ENCODE data around the gene MSLN.
"Not testable (repeated sequence)": the region's sequence is repeated elsewhere in the genome, so short reads cannot be mapped to it uniquely, and the experiment has no call there.

Gene MSLN

DNA sequence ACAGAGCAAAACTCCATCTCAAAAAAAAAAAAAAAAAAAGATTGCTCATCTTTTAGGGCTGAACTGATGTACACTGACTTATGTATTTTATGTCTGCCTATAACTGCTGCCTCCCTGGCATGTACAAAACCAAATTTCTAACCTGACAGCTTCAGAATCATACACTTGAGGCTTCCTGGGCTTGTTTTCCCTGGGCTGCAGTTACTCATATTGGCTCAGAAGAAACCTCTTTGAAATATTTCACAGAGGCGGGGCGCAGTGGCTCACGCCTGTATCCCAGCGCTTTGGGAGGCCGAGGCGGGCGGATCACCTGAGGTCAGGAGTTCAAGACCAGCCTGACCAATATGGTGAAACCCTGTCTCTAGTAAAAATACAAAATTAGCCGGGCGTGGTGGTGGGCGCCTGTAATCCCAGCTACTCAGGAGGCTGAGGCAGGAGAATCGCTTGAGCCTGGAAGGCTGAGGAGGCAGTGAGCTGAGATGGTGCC lies 6.4 kb upstream of the MSLN start:
- H3K4me3 ChIP-seq (ENCODE audit: low read depth, low read length): not testable (repeated sequence)

DNA sequence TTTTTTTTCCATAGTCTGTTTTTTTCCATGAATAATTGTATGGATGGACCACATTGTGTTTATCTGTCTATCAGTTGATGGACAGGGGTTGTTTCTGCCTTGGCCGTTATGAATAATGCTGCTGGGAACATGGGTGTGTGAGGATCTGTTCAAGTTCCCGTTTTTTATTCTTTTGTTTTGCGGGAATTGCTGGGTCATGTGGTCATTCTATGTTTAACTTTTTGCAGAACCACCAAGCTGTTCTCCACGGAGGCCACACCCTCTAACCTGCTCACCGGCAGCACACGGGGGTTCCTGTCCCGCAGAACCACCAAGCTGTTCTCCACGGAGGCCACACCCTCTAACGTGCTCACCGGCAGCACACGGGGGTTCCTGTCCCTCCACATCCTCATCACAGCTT lies 5.9 kb upstream of the MSLN start:
- no peak overlapping the region for H3K4me3 ChIP-seq (ENCODE audit: low read depth, low read length)

DNA sequence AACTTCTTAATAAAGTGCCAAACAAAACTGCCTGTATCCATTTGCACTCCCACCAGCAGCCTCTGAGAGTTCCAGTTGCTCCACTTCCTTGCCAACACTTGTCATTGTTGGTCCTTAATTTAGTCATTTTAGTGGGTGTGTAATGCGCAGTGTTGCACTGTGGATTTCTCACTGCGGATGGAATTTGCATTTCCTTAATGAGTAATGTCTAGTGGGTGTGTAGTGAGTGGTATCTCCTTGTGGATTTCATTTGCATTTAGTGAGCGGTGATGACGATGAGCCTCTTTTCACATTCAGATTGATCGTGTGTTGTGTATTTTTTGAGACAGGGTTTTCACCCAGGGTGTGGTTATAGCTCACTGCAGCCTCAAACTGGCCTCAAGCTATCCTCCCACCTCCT lies 4.1 kb upstream of the MSLN start:
- no peak overlapping the region for H3K4me3 ChIP-seq (ENCODE audit: low read depth, low read length)

DNA sequence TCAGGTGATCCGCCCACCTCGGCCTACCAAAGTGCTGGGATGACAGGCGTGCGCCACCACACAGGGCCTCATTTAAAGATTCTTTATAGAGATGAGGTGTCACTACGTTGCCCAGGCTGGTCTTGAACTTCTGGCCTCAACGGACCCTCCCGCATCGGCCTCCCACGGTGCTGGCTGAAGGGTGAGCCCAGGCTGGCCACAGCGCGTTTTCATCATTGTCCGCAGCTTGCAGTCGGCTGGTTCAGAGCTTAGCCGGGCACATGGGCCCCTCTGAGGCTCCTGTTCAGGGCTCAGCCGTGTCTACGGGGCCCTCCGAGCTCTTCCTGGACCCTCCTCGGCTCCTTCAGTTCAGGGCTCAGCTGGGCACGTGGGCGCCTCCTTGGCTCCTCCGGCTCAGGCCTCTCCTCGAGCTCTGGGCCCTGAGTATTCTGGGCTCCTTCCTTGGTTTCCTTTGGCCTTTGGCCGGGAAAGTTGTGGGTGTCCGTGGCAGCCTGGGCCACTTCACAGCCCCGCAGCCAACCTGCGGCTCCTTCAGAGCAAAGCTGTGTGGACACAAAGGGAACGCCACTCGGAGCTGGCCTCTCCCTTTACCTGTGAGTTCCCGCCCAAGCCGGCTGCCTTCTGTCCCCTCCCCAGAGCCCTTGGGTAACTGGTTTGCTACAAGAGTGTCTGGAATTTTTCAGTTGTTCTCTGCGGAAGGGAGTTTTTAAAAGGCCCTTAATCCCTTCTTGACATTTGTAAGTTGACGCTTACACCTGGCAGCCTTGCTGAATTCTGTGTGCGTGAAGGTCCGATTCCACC lies 1.2 kb upstream of the MSLN start:
- no peak overlapping the region for H3K4me3 ChIP-seq (ENCODE audit: low read depth, low read length)

DNA sequence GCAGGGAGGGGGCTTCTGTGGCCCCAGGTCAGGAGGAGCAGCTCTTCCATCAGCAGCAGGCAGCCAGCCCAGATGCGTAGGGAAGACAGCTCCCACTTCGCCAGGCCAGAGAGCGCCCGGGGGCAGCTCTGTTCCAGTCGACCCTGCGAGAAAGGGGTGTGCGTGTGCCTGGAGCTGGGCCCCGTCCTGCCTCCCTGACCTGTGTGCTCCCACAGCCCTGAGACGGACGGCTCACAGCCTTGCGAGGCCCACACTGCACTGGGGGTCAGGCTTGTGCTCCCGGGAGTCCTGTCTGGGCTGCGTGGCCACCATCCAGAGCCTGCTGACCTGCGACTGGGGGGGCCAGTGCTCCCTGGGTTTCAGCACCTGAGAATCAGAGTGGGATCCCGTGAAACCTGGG lies 469 bp upstream of the MSLN start:
- no peak overlapping the region for H3K4me3 ChIP-seq (ENCODE audit: low read depth, low read length)

DNA sequence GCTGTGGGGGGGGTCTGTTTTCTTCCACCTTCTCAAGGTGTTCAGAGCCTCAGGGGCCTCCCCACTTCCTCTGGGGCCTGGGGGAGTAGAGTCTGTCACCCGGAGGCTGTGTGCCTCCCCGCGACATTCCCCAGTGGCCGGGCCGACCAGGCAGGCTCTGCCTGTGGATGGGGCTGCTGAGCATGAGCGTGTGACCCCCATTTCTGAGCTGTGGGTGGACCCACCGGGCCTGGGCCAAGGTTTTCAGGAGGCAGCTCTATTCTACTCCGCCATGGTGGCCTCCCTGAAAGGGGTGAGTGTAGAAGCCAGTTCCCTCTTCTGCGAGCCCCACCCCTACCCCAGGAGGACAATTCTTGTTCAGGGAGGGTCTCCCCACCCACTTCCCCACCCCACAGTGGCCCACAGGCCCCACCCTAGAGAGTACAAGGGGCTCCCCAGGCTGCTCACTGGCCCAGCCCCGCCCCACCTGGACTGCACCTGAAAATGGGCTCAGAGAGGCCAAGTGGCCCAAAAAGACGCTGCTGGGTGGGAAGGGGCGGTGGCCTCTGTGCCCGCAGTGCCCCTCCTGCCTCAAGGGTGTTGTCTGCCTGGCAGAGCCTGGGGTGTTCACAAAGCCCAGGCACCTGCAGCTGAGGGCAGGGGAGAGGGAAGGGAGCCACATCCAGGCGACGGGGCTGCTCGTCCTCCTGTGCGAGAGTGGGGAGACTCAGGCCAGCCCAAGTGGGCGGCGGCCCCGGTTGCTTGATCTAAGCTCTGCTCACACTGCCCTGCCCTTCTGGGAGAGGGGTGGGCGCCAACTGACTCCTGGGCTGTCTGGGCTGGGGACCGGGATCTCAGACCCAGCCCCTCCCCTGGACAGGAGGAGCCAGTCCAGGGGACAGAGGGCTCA lies 1.3 kb downstream of the MSLN start:
- H3K4me3 ChIP-seq (ENCODE audit: low read depth, low read length): no peak overlapping the region

DNA sequence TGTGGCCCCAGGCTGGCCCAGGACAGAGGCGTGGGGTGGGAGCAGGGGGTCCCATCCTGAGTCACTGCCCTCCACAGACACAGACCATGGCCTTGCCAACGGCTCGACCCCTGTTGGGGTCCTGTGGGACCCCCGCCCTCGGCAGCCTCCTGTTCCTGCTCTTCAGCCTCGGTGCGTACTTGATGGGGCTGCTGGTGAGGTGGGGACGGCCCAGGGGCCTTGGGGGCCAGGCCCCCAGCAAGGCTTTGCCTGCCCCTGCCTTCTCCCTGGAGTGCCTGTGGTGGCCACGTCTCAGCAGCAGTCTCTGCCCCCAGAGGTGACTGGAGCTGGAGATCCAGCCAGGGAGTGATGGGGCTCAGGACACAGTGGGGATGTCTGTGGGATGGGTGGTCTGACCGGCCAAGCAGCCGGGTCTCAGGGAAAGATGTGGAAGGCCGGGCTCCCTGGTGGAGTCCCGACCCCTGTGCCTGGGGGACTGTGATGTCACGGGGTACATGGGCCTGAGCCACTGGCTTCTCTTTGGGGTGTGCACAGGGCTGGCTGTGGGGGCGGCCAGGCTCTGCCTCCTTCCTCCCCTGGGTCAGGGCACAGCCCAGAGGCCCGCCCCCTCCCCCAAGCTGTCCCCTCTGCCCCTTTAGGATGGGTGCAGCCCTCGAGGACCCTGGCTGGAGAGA lies 2.2 kb downstream of the MSLN start:
- no peak overlapping the region for H3K4me3 ChIP-seq (ENCODE audit: low read depth, low read length)

DNA sequence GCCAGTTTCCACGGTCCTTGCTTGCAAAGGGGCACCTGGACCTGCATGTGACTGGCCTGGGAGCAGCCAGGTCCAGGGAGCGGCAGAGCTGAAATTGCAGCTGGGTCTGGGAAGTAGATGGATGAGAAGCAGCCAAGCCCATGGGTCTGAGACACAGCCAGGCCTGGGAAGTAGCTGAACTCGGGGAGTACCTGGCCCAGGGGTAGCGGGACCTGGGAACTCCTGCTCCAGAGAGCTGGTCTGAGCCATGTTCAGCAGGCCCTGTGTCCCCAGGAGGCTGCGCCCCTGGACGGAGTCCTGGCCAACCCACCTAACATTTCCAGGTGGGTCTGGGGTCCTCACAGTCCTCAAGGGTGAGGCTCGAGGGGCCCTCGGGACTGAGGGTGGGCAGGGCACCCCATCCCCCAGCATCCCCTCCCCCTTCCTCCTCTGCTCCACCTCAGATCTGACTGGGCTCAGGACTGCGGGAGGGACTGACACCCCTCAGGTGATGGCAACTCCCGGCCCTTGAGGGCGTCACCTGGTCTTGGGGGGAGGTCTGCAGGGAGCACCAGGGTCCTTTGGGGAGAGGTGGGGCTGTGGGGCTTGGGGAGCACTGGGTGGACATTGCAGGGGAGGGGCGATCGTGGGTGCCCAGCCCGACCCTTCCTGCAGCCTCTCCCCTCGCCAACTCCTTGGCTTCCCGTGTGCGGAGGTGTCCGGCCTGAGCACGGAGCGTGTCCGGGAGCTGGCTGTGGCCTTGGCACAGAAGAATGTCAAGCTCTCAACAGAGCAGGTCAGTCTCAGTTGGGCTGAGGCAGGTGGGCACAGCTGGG lies 3.0 kb downstream of the MSLN start:
- H3K4me3 ChIP-seq (ENCODE audit: low read depth, low read length): no peak overlapping the region

DNA sequence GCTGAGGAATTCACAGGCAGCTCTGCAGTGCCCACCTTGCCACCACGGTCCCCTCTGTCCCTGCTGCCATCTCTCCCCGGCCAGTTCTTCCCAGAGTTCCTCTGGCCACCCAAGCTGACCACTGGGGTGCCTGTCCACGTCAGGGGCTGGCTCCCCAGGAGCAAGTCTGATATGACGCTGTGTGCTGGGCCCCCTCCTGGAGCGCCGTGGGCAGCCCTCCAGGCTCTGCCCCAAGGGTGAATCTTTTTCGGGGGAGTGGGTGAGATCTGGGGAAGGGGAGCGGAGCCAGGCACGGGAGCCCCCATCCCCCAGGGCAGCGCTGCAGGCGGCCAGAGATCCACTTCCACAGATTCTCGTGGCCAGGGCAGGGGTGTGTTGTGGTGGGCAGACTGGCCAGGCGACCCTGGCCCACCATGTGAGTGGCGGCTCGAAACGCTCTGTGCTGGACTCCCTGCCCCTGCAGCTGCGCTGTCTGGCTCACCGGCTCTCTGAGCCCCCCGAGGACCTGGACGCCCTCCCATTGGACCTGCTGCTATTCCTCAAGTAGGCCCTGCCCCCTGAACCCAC lies 3.7 kb downstream of the MSLN start:
- no peak overlapping the region for H3K4me3 ChIP-seq (ENCODE audit: low read depth, low read length)

DNA sequence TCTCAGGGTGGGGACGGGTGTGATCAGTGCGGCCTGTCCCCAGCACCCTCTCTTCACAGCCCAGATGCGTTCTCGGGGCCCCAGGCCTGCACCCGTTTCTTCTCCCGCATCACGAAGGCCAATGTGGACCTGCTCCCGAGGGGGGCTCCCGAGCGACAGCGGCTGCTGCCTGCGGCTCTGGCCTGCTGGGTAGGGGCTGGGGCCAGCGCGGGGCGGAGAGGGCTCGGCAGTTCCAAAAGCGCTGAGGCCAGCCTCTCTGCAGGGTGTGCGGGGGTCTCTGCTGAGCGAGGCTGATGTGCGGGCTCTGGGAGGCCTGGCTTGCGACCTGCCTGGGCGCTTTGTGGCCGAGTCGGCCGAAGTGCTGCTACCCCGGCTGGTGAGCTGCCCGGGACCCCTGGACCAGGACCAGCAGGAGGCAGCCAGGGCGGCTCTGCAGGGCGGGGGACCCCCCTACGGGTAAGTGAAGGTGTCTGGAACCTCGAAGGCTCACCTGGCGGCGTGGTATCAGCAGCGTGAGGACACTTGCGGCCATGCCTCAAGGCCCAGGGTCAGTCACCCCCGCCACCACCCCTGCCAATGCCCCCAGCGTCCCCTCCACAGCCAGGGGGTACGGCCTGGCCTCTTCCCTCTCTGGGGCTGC lies 4.4 kb downstream of the MSLN start:
- H3K4me3 ChIP-seq (ENCODE audit: low read depth, low read length): no peak overlapping the region

DNA sequence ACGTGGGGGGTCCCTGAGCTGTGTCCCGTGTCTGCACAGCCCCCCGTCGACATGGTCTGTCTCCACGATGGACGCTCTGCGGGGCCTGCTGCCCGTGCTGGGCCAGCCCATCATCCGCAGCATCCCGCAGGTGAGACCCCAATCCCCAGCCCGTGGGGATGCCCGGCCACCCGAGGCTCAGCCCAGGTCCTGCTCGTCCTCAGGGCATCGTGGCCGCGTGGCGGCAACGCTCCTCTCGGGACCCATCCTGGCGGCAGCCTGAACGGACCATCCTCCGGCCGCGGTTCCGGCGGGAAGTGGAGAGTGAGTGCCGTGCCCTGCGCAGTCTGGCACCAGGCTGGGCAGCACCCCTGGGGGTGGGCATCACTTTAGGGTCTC lies 4.9 kb downstream of the MSLN start:
- no peak overlapping the region for H3K4me3 ChIP-seq (ENCODE audit: low read depth, low read length)

DNA sequence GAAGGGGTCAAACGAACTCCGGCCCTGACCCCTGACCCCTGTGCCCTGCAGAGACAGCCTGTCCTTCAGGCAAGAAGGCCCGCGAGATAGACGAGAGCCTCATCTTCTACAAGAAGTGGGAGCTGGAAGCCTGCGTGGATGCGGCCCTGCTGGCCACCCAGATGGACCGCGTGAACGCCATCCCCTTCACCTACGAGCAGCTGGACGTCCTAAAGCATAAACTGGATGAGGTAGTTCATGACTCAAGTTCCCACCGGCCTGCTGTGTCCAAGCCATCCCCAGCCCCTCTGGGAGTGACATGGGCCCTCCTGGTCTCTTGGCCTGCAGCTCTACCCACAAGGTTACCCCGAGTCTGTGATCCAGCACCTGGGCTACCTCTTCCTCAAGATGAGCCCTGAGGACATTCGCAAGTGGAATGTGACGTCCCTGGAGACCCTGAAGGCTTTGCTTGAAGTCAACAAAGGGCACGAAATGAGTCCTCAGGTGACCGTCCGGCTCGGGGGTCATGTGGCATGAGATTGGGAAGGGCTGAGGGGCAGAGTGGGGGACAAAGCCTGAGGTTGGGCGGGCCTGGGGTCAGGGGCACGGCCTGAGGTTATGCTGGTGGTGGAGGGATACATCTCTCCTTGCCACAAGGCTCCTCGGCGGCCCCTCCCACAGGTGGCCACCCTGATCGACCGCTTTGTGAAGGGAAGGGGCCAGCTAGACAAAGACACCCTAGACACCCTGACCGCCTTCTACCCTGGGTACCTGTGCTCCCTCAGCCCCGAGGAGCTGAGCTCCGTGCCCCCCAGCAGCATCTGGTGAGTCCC lies 5.7 kb downstream of the MSLN start:
- H3K4me3 ChIP-seq (ENCODE audit: low read depth, low read length): no peak overlapping the region

DNA sequence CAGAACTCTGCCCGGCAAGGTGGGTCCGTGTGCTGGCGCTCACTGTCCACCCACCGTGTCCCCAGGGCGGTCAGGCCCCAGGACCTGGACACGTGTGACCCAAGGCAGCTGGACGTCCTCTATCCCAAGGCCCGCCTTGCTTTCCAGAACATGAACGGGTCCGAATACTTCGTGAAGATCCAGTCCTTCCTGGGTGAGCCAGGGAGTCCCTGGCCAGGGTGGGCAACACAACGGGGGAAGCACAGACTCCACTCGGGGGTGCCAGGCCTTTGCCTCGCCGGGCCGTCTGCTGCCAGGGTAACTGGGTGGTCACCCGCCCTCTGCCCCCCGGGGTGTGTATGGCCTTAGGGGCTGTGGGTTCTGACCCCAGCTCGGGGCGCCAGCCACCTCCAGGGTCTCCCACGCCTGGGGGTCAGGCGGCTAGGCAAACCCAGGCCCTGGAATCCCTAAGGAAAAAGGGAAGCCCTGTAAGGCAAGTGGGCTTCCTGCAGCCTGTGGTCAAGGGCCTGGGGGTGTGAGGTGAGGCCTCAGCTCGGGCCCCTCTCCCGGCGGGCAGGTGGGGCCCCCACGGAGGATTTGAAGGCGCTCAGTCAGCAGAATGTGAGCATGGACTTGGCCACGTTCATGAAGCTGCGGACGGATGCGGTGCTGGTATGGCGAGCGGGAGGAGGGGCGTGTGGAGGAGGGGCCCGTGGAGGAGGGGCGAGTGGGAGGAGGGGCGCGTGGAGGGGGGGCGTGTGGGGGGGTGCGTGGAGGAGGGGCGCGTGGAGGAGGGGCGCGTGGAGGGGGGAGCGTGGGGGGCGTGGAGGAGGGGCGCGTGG lies 6.5 kb downstream of the MSLN start:
- no peak overlapping the region for H3K4me3 ChIP-seq (ENCODE audit: low read depth, low read length)

DNA sequence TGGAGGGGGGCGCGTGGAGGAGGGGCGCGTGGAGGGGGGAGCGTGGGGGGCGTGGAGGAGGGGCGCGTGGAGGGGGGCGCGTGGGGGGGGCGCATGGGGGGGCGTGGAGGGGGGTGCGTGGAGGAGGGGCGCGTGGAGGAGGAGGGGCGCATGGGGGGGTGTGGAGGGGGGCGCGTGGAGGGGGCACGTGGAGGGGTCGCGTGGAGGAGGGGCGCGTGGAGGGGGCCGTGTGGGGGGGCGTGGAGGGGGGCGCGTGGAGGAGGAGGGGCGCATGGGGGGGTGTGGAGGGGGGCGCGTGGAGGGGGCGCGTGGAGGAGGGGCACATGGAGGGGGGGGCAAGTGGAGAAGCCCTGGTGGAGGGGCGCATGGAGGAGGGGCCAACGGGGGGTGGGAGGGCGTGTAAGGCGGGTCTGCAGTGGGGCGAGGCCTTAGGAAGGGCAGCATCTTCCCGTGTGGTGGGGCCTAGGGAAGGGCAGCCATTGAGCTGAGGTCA lies 7.3 kb downstream of the MSLN start:
- no peak overlapping the region for H3K4me3 ChIP-seq (ENCODE audit: low read depth, low read length)

DNA sequence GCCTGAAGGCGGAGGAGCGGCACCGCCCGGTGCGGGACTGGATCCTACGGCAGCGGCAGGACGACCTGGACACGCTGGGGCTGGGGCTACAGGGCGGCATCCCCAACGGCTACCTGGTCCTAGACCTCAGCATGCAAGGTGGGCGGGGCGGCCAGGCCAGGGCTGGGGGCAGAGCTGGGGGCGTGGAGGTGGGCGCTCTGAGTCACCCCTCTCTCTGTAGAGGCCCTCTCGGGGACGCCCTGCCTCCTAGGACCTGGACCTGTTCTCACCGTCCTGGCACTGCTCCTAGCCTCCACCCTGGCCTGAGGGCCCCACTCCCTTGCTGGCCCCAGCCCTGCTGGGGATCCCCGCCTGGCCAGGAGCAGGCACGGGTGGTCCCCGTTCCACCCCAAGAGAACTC lies 7.9 kb downstream of the MSLN start:
- H3K4me3 ChIP-seq (ENCODE audit: low read depth, low read length): no peak overlapping the region

DNA sequence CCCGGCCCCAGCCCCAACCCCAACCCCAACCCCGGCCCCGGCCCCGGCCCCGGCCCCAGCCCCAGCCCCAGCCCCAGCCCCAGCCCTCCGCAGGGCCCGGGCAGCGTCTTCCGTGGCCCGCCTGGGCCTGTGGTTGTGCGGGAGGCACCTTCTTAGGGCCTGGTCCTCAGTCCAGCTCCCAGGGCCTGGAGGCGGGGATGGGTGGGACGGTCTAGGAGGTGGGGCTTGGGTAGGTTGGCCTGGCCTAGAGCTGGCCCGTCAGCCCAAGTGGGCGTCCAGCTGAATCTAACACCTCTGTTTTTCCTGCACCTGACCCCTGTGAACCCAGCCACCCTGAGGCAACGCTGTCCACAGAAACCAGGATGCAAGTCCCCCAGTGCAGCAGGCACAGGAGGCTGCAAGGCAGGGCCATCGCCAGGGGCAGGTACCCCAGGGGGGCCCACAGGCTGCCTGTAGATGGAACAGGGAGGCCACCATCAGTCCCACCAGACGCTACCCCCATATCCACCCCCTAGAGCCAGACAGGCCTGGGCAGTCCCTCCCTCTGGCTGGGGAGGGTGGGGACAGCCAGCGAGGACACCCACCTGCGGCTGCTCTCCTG lies 8.8 kb downstream of the MSLN start:
- no peak overlapping the region for H3K4me3 ChIP-seq (ENCODE audit: low read depth, low read length)

DNA sequence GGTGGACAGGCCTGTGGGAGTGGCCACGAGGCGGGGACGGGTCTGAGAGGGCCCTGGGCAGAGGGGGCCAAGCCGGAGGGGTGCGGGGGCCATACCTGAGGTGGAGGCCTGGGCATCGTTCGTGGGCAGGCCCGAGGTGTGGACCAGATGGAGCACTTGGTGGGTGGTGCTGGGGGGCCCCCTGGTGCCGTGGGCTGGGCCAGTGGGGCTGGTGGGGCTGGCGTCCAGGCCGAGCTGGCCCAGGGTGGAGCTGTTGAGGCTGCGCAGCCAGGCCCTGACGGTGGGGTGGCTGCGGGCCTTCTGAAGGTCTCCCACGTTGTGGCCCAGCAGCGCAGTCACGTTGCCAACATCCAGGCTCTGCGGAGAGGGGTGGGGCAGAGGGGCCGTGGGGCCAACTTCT lies 9.4 kb downstream of the MSLN start:
- no peak overlapping the region for H3K4me3 ChIP-seq (ENCODE audit: low read depth, low read length)

DNA sequence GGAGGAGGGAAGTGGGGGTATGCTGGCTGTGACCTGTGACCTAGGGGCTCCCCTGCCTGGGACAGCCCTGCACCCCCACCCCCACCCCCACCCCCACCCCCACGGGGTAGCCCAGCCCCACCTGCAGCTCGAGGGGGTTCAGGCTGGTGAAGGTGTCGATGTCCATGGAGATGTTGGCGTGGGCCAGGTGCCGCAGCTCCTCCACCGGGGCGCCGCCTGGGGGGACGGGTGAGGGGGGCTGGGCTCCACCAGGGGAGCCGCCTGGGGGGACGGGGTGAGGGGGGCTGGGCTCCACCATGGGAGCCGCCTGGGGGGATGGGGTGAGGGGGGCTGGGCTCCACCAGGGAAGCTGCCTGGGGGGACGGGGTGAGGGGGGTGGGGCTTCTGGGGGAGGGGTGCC lies 9.9 kb downstream of the MSLN start:
- no peak overlapping the region for H3K4me3 ChIP-seq (ENCODE audit: low read depth, low read length)

All from iPS-11a (cell line).